Brain pericyte (primary cell): Measurements from ENCODE around the gene DONSON.

Experiments
- DNase-seq: peaks from one replicate; pipeline ENCODE4 v3.0.0-alpha.2; 2012; ENCODE audit warnings: low read depth, low spot score

The DONSON gene

GRCh38 chr21:33561373-33561772 is 27.1 kb downstream of the DONSON start:
- no peak for DNase-seq

- DNase-seq = no peak
Observed at GRCh38 chr21:33560965-33561364, 27.5 kb downstream of the DONSON start.

GRCh38 chr21:33559813-33560212 is 28.7 kb downstream of the DONSON start:
- no peak for DNase-seq

- DNase-seq = no peak
Observed at GRCh38 chr21:33558777-33559421, 29.6 kb downstream of the DONSON start.

GRCh38 chr21:33557447-33557846 is 31.0 kb downstream of the DONSON start:
- DNase-seq = no peak

GRCh38 chr21:33554982-33555344 is 33.5 kb downstream of the DONSON start:
- DNase-seq = no peak

GRCh38 chr21:33554236-33554981 is 34.1 kb downstream of the DONSON start:
- no peak for DNase-seq

- no peak for DNase-seq
Observed at GRCh38 chr21:33552999-33553598, 35.4 kb downstream of the DONSON start.

GRCh38 chr21:33552093-33552998 is 36.1 kb downstream of the DONSON start:
- no peak for DNase-seq

GRCh38 chr21:33551664-33552063 is 36.8 kb downstream of the DONSON start:
- no peak for DNase-seq

GRCh38 chr21:33550772-33551660 is 37.5 kb downstream of the DONSON start:
- DNase-seq = no peak

- no peak for DNase-seq
Observed at GRCh38 chr21:33549848-33550771, 38.4 kb downstream of the DONSON start.

GRCh38 chr21:33546086-33546485 is 42.4 kb downstream of the DONSON start:
- no peak for DNase-seq

- no peak for DNase-seq
Observed at GRCh38 chr21:33544451-33545195, 43.9 kb downstream of the DONSON start.

GRCh38 chr21:33543505-33544129 is 44.9 kb downstream of the DONSON start:
- DNase-seq = no peak

GRCh38 chr21:33542640-33543504 is 45.6 kb downstream of the DONSON start, which contains the start of gene SON:
Gene SON, plus strand, starts transcription at chr21:33543038. Its CDS starts 55 bp downstream, at chr21:33543093.
- peak; percentile 97 for DNase-seq
